HepG2 (cell line): ENCODE data around the gene MAN1A2. TPM values are rescaled to one million over a fixed set of nuclear protein-coding genes. Genes with fewer than 3 reads are reported as not detected.

Experiments
- AGO2 ChIP-seq: fragments of 200-400 bp; formaldehyde crosslinking; optimal IDR thresholded peaks from 2 replicates; pipeline ENCODE3; 2017; ENCODE audit warnings: mild to moderate bottlenecking, low read depth, low read length, moderate library complexity
- CREB1 ChIP-seq, 2 experiments: fragments of 450-650 bp in 1 of 2; IDR thresholded peaks; 2 replicates each; pipeline ENCODE4 v1.6.1; 2016 to 2017; ENCODE audit warnings: control low read depth in 1 of 2, mild to moderate bottlenecking in 1 of 2, missing compliant biosample characterization in 1 of 2, missing genetic modification characterization in 1 of 2
- FOSL1 ChIP-seq: sonication (generic); formaldehyde crosslinking; IDR thresholded peaks from 2 replicates; pipeline ENCODE4 v1.9.0; 2021; ENCODE audit warnings: missing genetic modification reagents, borderline replicate concordance
- FOXO1 ChIP-seq: sonication (generic); formaldehyde crosslinking; IDR thresholded peaks from 2 replicates; pipeline ENCODE4 v1.4.0; 2020; ENCODE audit warnings: missing genetic modification reagents
- GTF3A ChIP-seq: sonication (generic); formaldehyde crosslinking; conservative IDR thresholded peaks from 2 replicates; pipeline ENCODE4 v1.4.0; 2020; ENCODE audit warnings: mild to moderate bottlenecking, missing genetic modification reagents
- HNF4G ChIP-seq, 2 experiments: sonication (generic) in 1 of 2; formaldehyde crosslinking in 1 of 2; IDR thresholded peaks; 2 replicates each; pipeline versions ENCODE4 v1.4.0 to v1.6.1; 2011 to 2020; ENCODE audit warnings: borderline replicate concordance in 2 of 2, low read depth in 2 of 2, mild to moderate bottlenecking in 2 of 2, low read length in 1 of 2, missing genetic modification reagents in 1 of 2, moderate library complexity in 1 of 2
- IKZF1 ChIP-seq: fragments of 450-650 bp; IDR thresholded peaks from 2 replicates; pipeline ENCODE4 v1.7.1; 2016
- KAT2B ChIP-seq: fragments of 150-350 bp; IDR thresholded peaks from 2 replicates; pipeline ENCODE4 v1.6.1; 2014; ENCODE audit warnings: low read depth, low read length, borderline replicate concordance
- KDM1A ChIP-seq: IDR thresholded peaks from 2 replicates; pipeline ENCODE4 v1.6.1; 2016; ENCODE audit warnings: missing compliant biosample characterization
- MIXL1 ChIP-seq: IDR thresholded peaks from 2 replicates; pipeline ENCODE4 v1.6.1; 2016
- SIN3A ChIP-seq: IDR thresholded peaks from 2 replicates; pipeline ENCODE4 v1.6.1; 2011; ENCODE audit warnings: low read depth, mild to moderate bottlenecking, control low read depth, low read length, borderline replicate concordance
- TRIM24 ChIP-seq: sonication (generic); formaldehyde crosslinking; IDR thresholded peaks from 2 replicates; pipeline ENCODE4 v1.8.0; 2022; ENCODE audit warnings: mild to moderate bottlenecking, missing genetic modification reagents
- ZNF101 ChIP-seq: sonication (generic); formaldehyde crosslinking; IDR thresholded peaks from 2 replicates; pipeline ENCODE4 v1.4.0; 2020; ENCODE audit warnings: mild to moderate bottlenecking, low read depth, missing genetic modification reagents, borderline replicate concordance
- ZNF225 ChIP-seq: sonication (generic); formaldehyde crosslinking; IDR thresholded peaks from 2 replicates; pipeline ENCODE4 v1.4.0; 2020; ENCODE audit warnings: mild to moderate bottlenecking, missing genetic modification reagents
- ZNF350 ChIP-seq: sonication (generic); formaldehyde crosslinking; IDR thresholded peaks from 2 replicates; pipeline ENCODE4 v1.4.0; 2020; ENCODE audit warnings: mild to moderate bottlenecking, low read depth, missing genetic modification reagents, borderline replicate concordance
- ZNF496 ChIP-seq: sonication (generic); formaldehyde crosslinking; IDR thresholded peaks from 2 replicates; pipeline ENCODE4 v1.8.1; 2023; ENCODE audit warnings: mild to moderate bottlenecking, moderate library complexity, missing genetic modification reagents; ENCODE audit not compliant: insufficient replicate concordance
- ZNF577 ChIP-seq: sonication (generic); formaldehyde crosslinking; IDR thresholded peaks from 2 replicates; pipeline ENCODE4 v1.4.0; 2020; ENCODE audit warnings: mild to moderate bottlenecking, low read depth, missing genetic modification reagents, borderline replicate concordance
- ZNF879 ChIP-seq: sonication (generic); formaldehyde crosslinking; IDR thresholded peaks from 2 replicates; pipeline ENCODE4 v1.8.1; 2023; ENCODE audit warnings: missing genetic modification reagents
- polyA plus RNA-seq, 8 experiments: library from polyadenylated mRNA; depleted of rRNA in 3 of 8; stranded (reverse) in 7 of 8; unstranded in 1 of 8; fragments of >200 nt; fragmentation: Illumina TruSeq in 4 of 8; extraction: Trizol in 4 of 8; gene quantifications; 2 replicates each; pipeline versions ENCODE4 v1.2.1 to v1.2.3, GENCODE V29; 2011 to 2016; ENCODE audit warnings: low read depth in 4 of 8, missing spikeins in 1 of 8, mixed read lengths in 1 of 8; ENCODE audit not compliant: insufficient read depth in 1 of 8
- total RNA-seq, 5 experiments: library from RNA; depleted of rRNA; stranded (reverse); fragments of >200 nt; fragmentation: Illumina TruSeq; extraction: Trizol; gene quantifications; 2 replicates each; pipeline ENCODE4 v1.2.3, GENCODE V29; 2016; ENCODE audit warnings: low read depth in 1 of 5
- TF ChIP-seq, protein P1 (sequence below), 2 experiments: IDR thresholded peaks; 2 replicates each; pipeline ENCODE4 v1.6.1; 2011 to 2012; ENCODE audit warnings: low read length in 2 of 2, borderline replicate concordance in 1 of 2, low read depth in 1 of 2, mild to moderate bottlenecking in 1 of 2, moderate library complexity in 1 of 2
- TF ChIP-seq, protein P2 (sequence below): sonication (generic); formaldehyde crosslinking; IDR thresholded peaks from 2 replicates; pipeline ENCODE4 v1.5.1; 2020; ENCODE audit warnings: mild to moderate bottlenecking, missing genetic modification reagents, moderate library complexity

MAN1A2 gene
- total and polyA plus RNA-seq, 2 of the 13 experiments (the other 11 are each of a cell fraction or from before 2014, with no cell fraction given), result 8.0 to 19.9 TPM

DNA sequence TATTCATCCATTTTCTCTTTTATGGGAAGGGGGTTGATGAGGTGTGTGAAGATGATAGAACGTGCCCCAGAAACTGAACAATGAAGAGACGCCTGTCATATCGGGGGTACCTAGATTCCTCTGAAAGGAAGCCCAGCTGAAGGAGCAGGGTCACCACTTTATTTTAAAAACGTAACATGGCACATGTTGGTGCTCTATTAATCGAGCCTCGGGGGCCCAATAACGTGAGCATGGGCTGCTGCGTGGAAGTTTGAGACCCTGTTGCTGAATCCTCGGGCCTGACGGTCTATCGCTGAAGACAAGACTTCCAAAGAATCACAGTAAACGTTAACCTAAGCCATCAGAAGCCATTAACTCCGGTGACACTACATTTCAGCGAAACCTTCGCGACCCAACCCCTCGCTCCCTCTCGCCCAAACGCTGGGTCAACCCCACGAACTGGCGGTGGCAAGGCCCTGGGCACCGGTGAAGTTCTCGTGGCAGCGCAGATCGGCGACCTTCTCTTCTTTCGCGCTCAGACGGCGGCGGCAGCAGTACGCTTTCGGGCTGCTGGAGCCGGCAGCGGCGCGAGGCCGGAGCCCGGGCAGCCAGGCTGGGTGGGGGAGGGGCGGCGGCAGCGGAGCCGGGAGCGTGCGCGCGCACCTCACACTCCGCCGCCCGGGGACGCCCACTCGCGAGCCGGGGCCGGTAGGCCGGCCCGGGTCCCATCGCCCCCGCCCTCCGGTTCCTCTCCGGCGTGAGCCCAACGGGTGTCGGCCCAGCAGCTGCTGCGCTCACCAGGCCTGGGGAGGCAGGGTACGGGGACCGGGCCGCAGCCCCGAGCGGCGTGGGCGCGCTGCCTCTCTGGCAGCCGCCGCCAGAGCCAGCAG, 838 bp upstream of the MAN1A2 start (continued):
- TF ChIP-seq, protein P1, sequence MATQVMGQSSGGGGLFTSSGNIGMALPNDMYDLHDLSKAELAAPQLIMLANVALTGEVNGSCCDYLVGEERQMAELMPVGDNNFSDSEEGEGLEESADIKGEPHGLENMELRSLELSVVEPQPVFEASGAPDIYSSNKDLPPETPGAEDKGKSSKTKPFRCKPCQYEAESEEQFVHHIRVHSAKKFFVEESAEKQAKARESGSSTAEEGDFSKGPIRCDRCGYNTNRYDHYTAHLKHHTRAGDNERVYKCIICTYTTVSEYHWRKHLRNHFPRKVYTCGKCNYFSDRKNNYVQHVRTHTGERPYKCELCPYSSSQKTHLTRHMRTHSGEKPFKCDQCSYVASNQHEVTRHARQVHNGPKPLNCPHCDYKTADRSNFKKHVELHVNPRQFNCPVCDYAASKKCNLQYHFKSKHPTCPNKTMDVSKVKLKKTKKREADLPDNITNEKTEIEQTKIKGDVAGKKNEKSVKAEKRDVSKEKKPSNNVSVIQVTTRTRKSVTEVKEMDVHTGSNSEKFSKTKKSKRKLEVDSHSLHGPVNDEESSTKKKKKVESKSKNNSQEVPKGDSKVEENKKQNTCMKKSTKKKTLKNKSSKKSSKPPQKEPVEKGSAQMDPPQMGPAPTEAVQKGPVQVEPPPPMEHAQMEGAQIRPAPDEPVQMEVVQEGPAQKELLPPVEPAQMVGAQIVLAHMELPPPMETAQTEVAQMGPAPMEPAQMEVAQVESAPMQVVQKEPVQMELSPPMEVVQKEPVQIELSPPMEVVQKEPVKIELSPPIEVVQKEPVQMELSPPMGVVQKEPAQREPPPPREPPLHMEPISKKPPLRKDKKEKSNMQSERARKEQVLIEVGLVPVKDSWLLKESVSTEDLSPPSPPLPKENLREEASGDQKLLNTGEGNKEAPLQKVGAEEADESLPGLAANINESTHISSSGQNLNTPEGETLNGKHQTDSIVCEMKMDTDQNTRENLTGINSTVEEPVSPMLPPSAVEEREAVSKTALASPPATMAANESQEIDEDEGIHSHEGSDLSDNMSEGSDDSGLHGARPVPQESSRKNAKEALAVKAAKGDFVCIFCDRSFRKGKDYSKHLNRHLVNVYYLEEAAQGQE (IDR thresholded peaks at IDR 0.05; ENCODE audit: borderline replicate concordance in 1 of 2, low read depth in 1 of 2, low read length in 2 of 2), result no peak
- TF ChIP-seq FOSL1 (CRISPR knock-in tag), result no peak
- no peak for TF ChIP-seq FOXO1
- TF ChIP-seq CREB1 (IDR thresholded peaks at IDR 0.05), result no peak
- no peak for TF ChIP-seq CREB1 (CRISPR knock-in tag; IDR thresholded peaks at IDR 0.05)
- no peak; the same call in 1 of the 2 replicates for TF ChIP-seq ZNF225
- no peak for TF ChIP-seq ZNF101
- TF ChIP-seq SIN3A, result 0 out of 2 replicates have a peak, but pooled peaks have one; percentile 67
- no peak for TF ChIP-seq IKZF1
- no peak for TF ChIP-seq KDM1A (CRISPR knock-in tag)
- no peak for TF ChIP-seq HNF4G (IDR thresholded peaks at IDR 0.05; ENCODE audit: borderline replicate concordance, low read depth, low read length)
- TF ChIP-seq HNF4G (CRISPR knock-in tag; IDR thresholded peaks at IDR 0.05; ENCODE audit: borderline replicate concordance, low read depth), result no peak
- no peak for TF ChIP-seq ZNF350 (CRISPR knock-in tag)
- no peak for TF ChIP-seq KAT2B
- TF ChIP-seq, protein P2, sequence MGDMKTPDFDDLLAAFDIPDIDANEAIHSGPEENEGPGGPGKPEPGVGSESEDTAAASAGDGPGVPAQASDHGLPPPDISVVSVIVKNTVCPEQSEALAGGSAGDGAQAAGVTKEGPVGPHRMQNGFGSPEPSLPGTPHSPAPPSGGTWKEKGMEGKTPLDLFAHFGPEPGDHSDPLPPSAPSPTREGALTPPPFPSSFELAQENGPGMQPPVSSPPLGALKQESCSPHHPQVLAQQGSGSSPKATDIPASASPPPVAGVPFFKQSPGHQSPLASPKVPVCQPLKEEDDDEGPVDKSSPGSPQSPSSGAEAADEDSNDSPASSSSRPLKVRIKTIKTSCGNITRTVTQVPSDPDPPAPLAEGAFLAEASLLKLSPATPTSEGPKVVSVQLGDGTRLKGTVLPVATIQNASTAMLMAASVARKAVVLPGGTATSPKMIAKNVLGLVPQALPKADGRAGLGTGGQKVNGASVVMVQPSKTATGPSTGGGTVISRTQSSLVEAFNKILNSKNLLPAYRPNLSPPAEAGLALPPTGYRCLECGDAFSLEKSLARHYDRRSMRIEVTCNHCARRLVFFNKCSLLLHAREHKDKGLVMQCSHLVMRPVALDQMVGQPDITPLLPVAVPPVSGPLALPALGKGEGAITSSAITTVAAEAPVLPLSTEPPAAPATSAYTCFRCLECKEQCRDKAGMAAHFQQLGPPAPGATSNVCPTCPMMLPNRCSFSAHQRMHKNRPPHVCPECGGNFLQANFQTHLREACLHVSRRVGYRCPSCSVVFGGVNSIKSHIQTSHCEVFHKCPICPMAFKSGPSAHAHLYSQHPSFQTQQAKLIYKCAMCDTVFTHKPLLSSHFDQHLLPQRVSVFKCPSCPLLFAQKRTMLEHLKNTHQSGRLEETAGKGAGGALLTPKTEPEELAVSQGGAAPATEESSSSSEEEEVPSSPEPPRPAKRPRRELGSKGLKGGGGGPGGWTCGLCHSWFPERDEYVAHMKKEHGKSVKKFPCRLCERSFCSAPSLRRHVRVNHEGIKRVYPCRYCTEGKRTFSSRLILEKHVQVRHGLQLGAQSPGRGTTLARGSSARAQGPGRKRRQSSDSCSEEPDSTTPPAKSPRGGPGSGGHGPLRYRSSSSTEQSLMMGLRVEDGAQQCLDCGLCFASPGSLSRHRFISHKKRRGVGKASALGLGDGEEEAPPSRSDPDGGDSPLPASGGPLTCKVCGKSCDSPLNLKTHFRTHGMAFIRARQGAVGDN (CRISPR knock-in tag), result peak; percentile 69
- no peak for TF ChIP-seq MIXL1 (CRISPR knock-in tag)
- TF ChIP-seq AGO2, result peak; percentile 79
- TF ChIP-seq ZNF496, result no peak
- TF ChIP-seq ZNF879 (CRISPR knock-in tag), result no peak
- no peak for TF ChIP-seq ZNF577 (CRISPR knock-in tag)
- no peak for TF ChIP-seq TRIM24 (CRISPR knock-in tag)
- no peak for TF ChIP-seq GTF3A (CRISPR knock-in tag)
